K562 (cell line): ENCODE results near the gene CLCNKA. TPM values are rescaled to one million over a fixed set of nuclear protein-coding genes. Genes with fewer than 3 reads are reported as not detected.

ENCODE experiments used
- ATAC-seq: fragments of 200-7000 bp; cut with Tn5 transposase; 3 replicates; pipeline ENCODE4 v1.9.1; 2020; ENCODE audit warnings: moderate library complexity
- BruUV-seq: library from RNA; stranded (reverse); fragments of 400-500 nt; replicated peaks from 2 replicates; lab custom pipeline; 2021; lab: Mats Ljungman, UMichigan
- CTCF ChIA-PET: fragments of 300-600 bp; formaldehyde crosslinking; extraction: SDS; loops from one replicate; lab custom pipeline; 2021; ENCODE audit warnings: low intra/inter-chr PET ratio; lab: Yijun Ruan, JAX
- POLR2A ChIA-PET: fragments of 300-600, 350-650 bp; sonication (Branson Sonifier 250); formaldehyde crosslinking; extraction: SDS; loops from one replicate; lab custom pipeline; 2021; ENCODE audit warnings: antibody characterized with exemption, inconsistent platforms; lab: Yijun Ruan, JAX
- DNase-seq, 4 experiments: peaks; one replicate each; pipeline versions ENCODE4 v3.0.0 to v3.0.0-alpha.2; 2011 to 2018; ENCODE audit warnings: low spot score in 3 of 4, mixed read lengths in 3 of 4; ENCODE audit errors: extremely low read depth in 1 of 4
- FAIRE-seq: peaks from 2 replicates; lab custom pipeline; 2011; peaks lifted over from hg19 to GRCh38; lab: Jason Lieb, UNC
- H2AFZ ChIP-seq: 2 replicates; pipeline ENCODE4 v1.6.0; 2011; ENCODE audit warnings: low read depth, low read length, control low read depth, inconsistent platforms
- H3K27ac ChIP-seq: fragments of 200-600 bp; 3 replicates; pipeline ENCODE4 v1.8.0; 2011; ENCODE audit warnings: low read depth, mild to moderate bottlenecking, control low read depth, inconsistent platforms, low read length, moderate library complexity, mixed read lengths; ENCODE audit errors: extremely low read depth
- H3K27me3 ChIP-seq, 2 experiments: fragments of 300-600 bp in 1 of 2; 2 replicates in 1 of 2; 3 replicates in 1 of 2; pipeline versions ENCODE4 v1.6.0 to v1.8.0; 2011; ENCODE audit warnings: inconsistent platforms in 2 of 2, low read length in 2 of 2, mild to moderate bottlenecking in 1 of 2, mixed read lengths in 1 of 2, moderate library complexity in 1 of 2; ENCODE audit not compliant: control insufficient read depth in 2 of 2, insufficient read depth in 2 of 2
- H3K36me3 ChIP-seq: fragments of 300-600 bp; 3 replicates; pipeline ENCODE4 v1.8.0; 2011; ENCODE audit warnings: mild to moderate bottlenecking, low read length, inconsistent platforms; ENCODE audit not compliant: control insufficient read depth, insufficient read depth
- H3K4me1 ChIP-seq, 2 experiments: fragments of 200-600 bp in 1 of 2; replicated peaks in 1 of 2; 2 replicates in 1 of 2; 3 replicates in 1 of 2; pipeline versions ENCODE4 v1.5.1 to v1.8.0; 2011; ENCODE audit warnings: inconsistent platforms in 2 of 2, low read length in 2 of 2, mild to moderate bottlenecking in 1 of 2, mixed read lengths in 1 of 2, moderate library complexity in 1 of 2; ENCODE audit not compliant: control insufficient read depth in 2 of 2, insufficient read depth in 2 of 2
- H3K4me2 ChIP-seq: 2 replicates; pipeline ENCODE4 v1.6.1; 2011; ENCODE audit warnings: low read length, control low read depth, inconsistent platforms, mixed read lengths; ENCODE audit not compliant: insufficient read depth
- H3K4me3 ChIP-seq: fragments of 200-600 bp; sonication (generic), shearing (Covaris generic); 2 replicates; pipeline ENCODE4 v1.5.1; 2016; ENCODE audit warnings: control low read depth, inconsistent platforms
- H3K79me2 ChIP-seq: fragments of 200-600 bp; 3 replicates; pipeline ENCODE4 v1.8.0; 2011; ENCODE audit warnings: low read length, inconsistent platforms; ENCODE audit not compliant: control insufficient read depth, insufficient read depth
- H3K9ac ChIP-seq, 2 experiments: 2 replicates each; pipeline versions ENCODE4 v1.6.0 to v1.6.1; 2011; ENCODE audit warnings: low read depth in 2 of 2, low read length in 2 of 2, control low read depth in 1 of 2, inconsistent platforms in 1 of 2, mild to moderate bottlenecking in 1 of 2, mixed read lengths in 1 of 2; ENCODE audit not compliant: insufficient read depth in 1 of 2
- H3K9me1 ChIP-seq: one replicate; pipeline ENCODE4 v1.6.0; 2011; ENCODE audit warnings: inconsistent platforms, mild to moderate bottlenecking, low read length, moderate library complexity; ENCODE audit not compliant: control insufficient read depth, insufficient read depth
- H3K9me3 ChIP-seq: replicated peaks from 2 replicates; pipeline ENCODE4 v1.5.1; 2011; ENCODE audit warnings: low read depth, low read length, inconsistent platforms; ENCODE audit not compliant: control insufficient read depth, insufficient read depth
- H4K20me1 ChIP-seq: replicated peaks from 2 replicates; pipeline ENCODE4 v1.6.1; 2011; ENCODE audit warnings: low read length, inconsistent platforms, mixed read lengths; ENCODE audit not compliant: control insufficient read depth, insufficient read depth
- NUFIP1 ChIP-seq: fragments of 450-650 bp; IDR thresholded peaks from 2 replicates; pipeline ENCODE4 v1.6.1; 2018; ENCODE audit not compliant: partially characterized antibody
- THAP12 ChIP-seq: fragments of 250-450 bp; sonication (Bioruptor Pico); IDR thresholded peaks from 2 replicates; pipeline ENCODE4 v1.9.0; 2021; ENCODE audit warnings: mild to moderate bottlenecking, inconsistent platforms
- WGBS: fragments of 100-300 bp; shearing (Covaris generic); methylation state at CpG from one replicate; pipeline ENCODE4 v1.1.6; 2016; ENCODE audit warnings: low coverage, mixed read lengths; ENCODE audit not compliant: insufficient coverage; ENCODE audit errors: missing lambda C conversion rate; 5-methylcytosine and 5-hydroxymethylcytosine counted together
- in situ Hi-C: fragments of 300-500 bp; cut with MboI; formaldehyde crosslinking; loops from 4 replicates; pipeline ENCODE4 v1.15.0; 2018; ENCODE audit warnings: inconsistent platforms, mixed read lengths
- intact Hi-C: fragments of 100-400 bp; cut with micrococcal nuclease; formaldehyde crosslinking; loops from 2 replicates; pipeline ENCODE4 v1.14.2; 2022
- polyA plus RNA-seq, 8 experiments: library from polyadenylated mRNA; depleted of rRNA in 4 of 8; stranded (reverse) in 5 of 8; unstranded in 3 of 8; fragments of >200 nt; fragmentation: Nextera tagmentation in 2 of 8; fragmentation: Illumina TruSeq in 1 of 8; extraction: Ambion mirVana in 2 of 8; extraction: Trizol in 1 of 8; gene quantifications; 2 replicates each; pipeline versions ENCODE4 v1.2.1 to v1.2.3, GENCODE V29; 2011 to 2014; ENCODE audit warnings: inconsistent platforms in 1 of 8, missing spikeins in 1 of 8
- total RNA-seq, 7 experiments: library from RNA; depleted of rRNA in 6 of 7; stranded (reverse); fragments of >200 nt in 6 of 7; fragmentation: Illumina TruSeq in 2 of 7; extraction: Trizol in 2 of 7; gene quantifications; 2 replicates each; pipeline versions ENCODE4 v1.2.1 to v1.2.3, GENCODE V29; 2011 to 2021; ENCODE audit warnings: low replicate concordance in 1 of 7

Gene CLCNKA
- total and polyA plus RNA-seq, 9 of the 15 experiments (the other 6 are each of a cell fraction or from before 2014, with no cell fraction given) = 0.03 to 0.37 (median 0.10) TPM; not detected in 3

DNA sequence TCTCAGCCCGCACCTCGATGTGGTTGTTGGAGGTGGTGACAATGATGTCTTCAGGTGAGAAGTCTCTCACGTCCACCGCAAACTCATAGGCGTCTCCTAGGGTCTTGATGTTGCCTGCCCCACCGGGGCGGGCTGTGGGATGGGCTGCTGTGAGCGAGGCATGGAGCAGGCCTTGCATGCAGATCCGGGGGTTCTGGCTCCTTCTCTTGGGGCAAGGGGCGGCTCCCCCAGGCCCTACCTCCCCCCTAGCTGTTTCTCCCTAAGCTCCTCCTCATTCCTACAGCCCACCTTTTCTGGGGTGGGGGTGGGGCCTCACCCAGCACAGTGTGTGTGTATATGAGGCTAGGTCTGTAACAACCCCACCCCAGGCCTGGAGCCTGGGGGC, 4.8 kb upstream of the CLCNKA start:
- Histone ChIP-seq H4K20me1 (no peaks in the 10 kb centered on the region), H2AFZ (peak overlapping the region; percentile 69; the same call in 1 of the 2 replicates), H3K9me3 (no peaks in the 10 kb centered on the region)
- CTCF ChIA-PET = no interaction called here
- no peak for ATAC-seq
- 71% methylated on average over 10 of the region's 10 CpGs for WGBS
- TF ChIP-seq NUFIP1 (no peak), THAP12 (0 out of 2 replicates have a peak, but pooled peaks have one; percentile 11)
- TF ChIP-seq, all 486 proteins: peak for 1
- DNase-seq = peak in 1 of 4 experiments; percentile 16
- no peaks in the 10 kb centered on the region for H3K9me1 ChIP-seq
- H3K4me1 ChIP-seq = peaks cover 29 to 76% of the 10 kb centered on the region in 2 experiments
- no peak overlapping the region for H3K4me2 ChIP-seq
- no peak overlapping the region for H3K4me3 ChIP-seq
- no peaks in the 10 kb centered on the region for H3K79me2 ChIP-seq
- in situ Hi-C loops (loop anchor here (10.0 kb wide), 1 partner anchor 48 kb away; no protein-coding TSS in a partner anchor), intact Hi-C loops (no loop called here)
- H3K9ac ChIP-seq = peak overlapping the region in 1 of 2 experiments; percentile 15; a peak in 2 of 4 replicates
- no peaks in the 10 kb centered on the region for H3K36me3 ChIP-seq
- FAIRE-seq = no peak
- BruUV-seq = no TSS peak
- H3K27ac ChIP-seq = no peak overlapping the region
- POLR2A ChIA-PET = no interaction called here
- peaks cover 0 to 7% of the 10 kb centered on the region in 2 experiments; a peak in 2 of 5 replicates for H3K27me3 ChIP-seq
